GM23338 (cell line): ENCODE data around the gene NDNF.

Experiments used
- CTCF ChIP-seq, 2 experiments: fragments of 200-600 bp in 1 of 2; sonication (generic) in 1 of 2; conservative IDR thresholded peaks; 2 replicates each; pipeline versions ENCODE4 v1.5.1 to v1.6.1; 2016 to 2017; ENCODE audit warnings: antibody characterized with exemption in 2 of 2, low read depth in 2 of 2, mild to moderate bottlenecking in 2 of 2, moderate library complexity in 1 of 2
- EZH2 ChIP-seq: fragments of 200-600 bp; sonication (generic); IDR thresholded peaks from one replicate; pipeline ENCODE4 v1.8.0; 2017; ENCODE audit warnings: antibody characterized with exemption, mild to moderate bottlenecking, low read depth; ENCODE audit not compliant: unreplicated experiment
- JUNB ChIP-seq: IDR thresholded peaks from one replicate; pipeline ENCODE4 v1.6.1; 2016; ENCODE audit warnings: antibody characterized with exemption; ENCODE audit not compliant: unreplicated experiment
- POLR2AphosphoS5 ChIP-seq: IDR thresholded peaks from 2 replicates; pipeline ENCODE4 v1.6.1; 2016; ENCODE audit warnings: antibody characterized with exemption, low read depth

DNA sequence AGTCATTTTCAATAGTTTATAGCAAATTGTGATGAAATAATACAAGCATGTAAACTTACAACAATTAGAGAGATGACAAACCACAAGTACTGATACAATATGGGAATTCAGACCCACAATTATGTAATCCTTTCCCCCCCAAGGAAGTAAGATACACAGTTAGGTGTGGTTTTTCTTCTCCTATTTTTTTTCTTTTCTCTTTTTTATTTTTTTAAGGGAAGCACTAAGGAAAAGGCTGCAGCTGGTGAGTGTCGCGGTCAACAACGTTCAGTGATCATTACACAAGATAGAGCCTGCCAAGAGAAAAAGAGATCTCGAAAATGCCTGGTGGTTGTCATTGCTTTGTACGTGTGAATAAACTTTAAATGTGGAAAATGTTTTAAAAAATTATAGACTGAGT, 9.8 kb downstream of the NDNF start:
- TF ChIP-seq CTCF (conservative IDR thresholded peaks at IDR 0.05; ENCODE audit: low read depth in 2 of 2) (no peak), JUNB (no peak), EZH2 (no peak), POLR2AphosphoS5 (no peak)
